BE2C (cell line): Measurements from ENCODE around the gene IPMK.
"Not testable (repeated sequence)": the region's sequence is repeated elsewhere in the genome, so short reads cannot be mapped to it uniquely, and the experiment has no call there.

Source experiments
- DNase-seq: peaks from one replicate; pipeline ENCODE4 v3.0.0-alpha.2; 2020
- H3K27me3 ChIP-seq: fragments of 250-450 bp; sonication (Bioruptor Pico); 2 replicates; pipeline ENCODE4 v1.5.1; 2020; ENCODE audit warnings: mild to moderate bottlenecking
- H3K36me3 ChIP-seq: fragments of 250-450 bp; sonication (Bioruptor Pico); 2 replicates; pipeline ENCODE4 v1.5.1; 2020; ENCODE audit warnings: mild to moderate bottlenecking
- H3K4me1 ChIP-seq: fragments of 250-450 bp; sonication (Bioruptor Pico); 2 replicates; pipeline ENCODE4 v1.5.1; 2020
- H3K4me3 ChIP-seq: 2 replicates; pipeline ENCODE4 v1.5.1; 2011; ENCODE audit warnings: low read depth, low read length
- H3K9me3 ChIP-seq: fragments of 250-450 bp; sonication (Bioruptor Pico); 2 replicates; pipeline ENCODE4 v1.5.1; 2020
- CTCF ChIP-seq: IDR thresholded peaks from 2 replicates; pipeline ENCODE4 v1.5.1; 2012; ENCODE audit warnings: mild to moderate bottlenecking, low read depth, low read length

The IPMK gene

DNA sequence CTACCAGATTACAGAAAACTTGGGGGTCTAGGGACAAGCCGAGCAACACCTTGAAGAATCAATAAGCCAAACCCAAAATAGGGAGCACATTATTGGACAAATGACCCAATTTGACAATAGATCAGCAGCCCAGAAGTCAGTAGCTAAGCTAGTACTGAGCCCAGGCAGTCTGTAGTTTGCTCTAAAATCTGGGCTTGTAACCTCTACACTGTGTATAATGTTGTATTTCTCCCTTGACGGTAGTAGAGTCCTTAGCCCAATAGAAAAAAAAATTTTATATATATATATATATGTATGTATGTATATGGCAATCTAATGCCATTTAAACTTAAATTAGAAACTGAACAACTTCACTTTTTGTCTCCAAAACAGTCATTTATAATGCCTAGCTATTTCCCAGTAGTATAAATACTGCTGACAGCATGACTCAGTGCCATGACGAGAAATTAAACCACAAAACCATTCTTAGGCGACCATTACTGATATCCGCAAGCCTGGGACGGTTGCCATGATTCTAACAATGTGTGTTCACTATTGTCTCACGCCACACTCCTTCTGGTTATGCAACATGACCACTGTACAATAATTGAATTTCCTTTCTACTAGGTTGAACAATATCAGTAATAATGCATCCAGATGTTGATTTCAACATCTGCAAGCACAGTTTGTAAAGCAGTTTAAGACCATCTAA lies 110.5 kb downstream of the IPMK start:
- DNase-seq = peak; percentile 34
- H3K4me1 ChIP-seq = peaks cover 5% of the 10 kb centered on the region; the same call in 1 of the 2 replicates
- no peak overlapping the region for H3K4me3 ChIP-seq
- TF ChIP-seq CTCF = no peak
- no peaks in the 10 kb centered on the region for H3K27me3 ChIP-seq
- no peaks in the 10 kb centered on the region for H3K36me3 ChIP-seq
- H3K9me3 ChIP-seq = no peaks in the 10 kb centered on the region

- not testable (repeated sequence) for H3K27me3 ChIP-seq, H3K4me1 ChIP-seq, DNase-seq
Measured at GRCh38 chr10:58155941-58156340, 111.8 kb downstream of the IPMK start.

DNA sequence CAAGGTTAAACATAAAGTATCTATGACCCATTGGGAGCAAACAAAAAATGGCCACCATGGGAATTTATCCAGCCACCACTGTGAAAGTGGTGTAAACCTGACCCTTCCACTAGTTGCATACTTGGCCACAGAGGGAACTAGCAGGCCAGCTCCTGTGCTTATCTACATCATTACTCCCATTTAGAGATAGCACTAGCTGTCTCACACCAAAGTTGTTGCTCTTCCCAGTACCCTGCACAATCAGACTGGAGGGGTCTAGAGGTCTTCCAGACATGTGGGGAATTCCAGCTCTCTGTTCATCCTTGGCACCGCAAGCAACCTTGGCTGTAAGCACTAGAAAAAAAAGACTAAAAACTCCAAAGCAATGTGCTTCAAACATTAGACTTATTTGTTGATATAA lies 113.9 kb downstream of the IPMK start:
- Histone ChIP-seq H3K4me3 (no peak overlapping the region), H3K9me3 (no peaks in the 10 kb centered on the region), H3K27me3 (no peaks in the 10 kb centered on the region), H3K4me1 (peaks cover 5% of the 10 kb centered on the region; the same call in 1 of the 2 replicates), H3K36me3 (no peaks in the 10 kb centered on the region)
- no peak for DNase-seq
- TF ChIP-seq CTCF = no peak

More at GRCh38 chr10:58155941-58156340, 111.8 kb downstream of the IPMK start:
- H3K4me3 ChIP-seq, H3K36me3 ChIP-seq, H3K9me3 ChIP-seq: not testable (repeated sequence)

GRCh38 chr10:58152673-58153263 lies 114.9 kb downstream of the IPMK start:
- H3K4me1 ChIP-seq = peaks cover 5% of the 10 kb centered on the region; the same call in 1 of the 2 replicates
- peak; percentile 78 for TF ChIP-seq CTCF
- no peaks in the 10 kb centered on the region for H3K36me3 ChIP-seq
- no peaks in the 10 kb centered on the region for H3K9me3 ChIP-seq
- H3K4me3 ChIP-seq = no peak overlapping the region
- no peaks in the 10 kb centered on the region for H3K27me3 ChIP-seq
- peak; percentile 68 for DNase-seq

- no peak for DNase-seq
- Histone ChIP-seq H3K27me3 (no peaks in the 10 kb centered on the region), H3K9me3 (no peaks in the 10 kb centered on the region; the same call in 1 of the 2 replicates), H3K36me3 (no peaks in the 10 kb centered on the region), H3K4me1 (peaks cover 5% of the 10 kb centered on the region; the same call in 1 of the 2 replicates), H3K4me3 (no peak overlapping the region)
- no peak for TF ChIP-seq CTCF
Measured at GRCh38 chr10:58150290-58150689, 117.4 kb downstream of the IPMK start.

GRCh38 chr10:58143944-58144343 lies 123.8 kb downstream of the IPMK start:
- H3K36me3 ChIP-seq = no peaks in the 10 kb centered on the region
- H3K27me3 ChIP-seq = no peaks in the 10 kb centered on the region
- no peak for TF ChIP-seq CTCF
- peaks cover 7% of the 10 kb centered on the region; the same call in 1 of the 2 replicates for H3K4me1 ChIP-seq
- no peaks in the 10 kb centered on the region; the same call in 1 of the 2 replicates for H3K9me3 ChIP-seq
- no peak overlapping the region for H3K4me3 ChIP-seq
- no peak for DNase-seq
